Activated naive CD4-positive, alpha-beta T cell treated with anti-CD3 and anti-CD28 coated beads, Interleukin-2, amount 50 U/mL, for 72 hours (primary cell): Measurements from ENCODE around the gene ST8SIA1. TPM values are rescaled to one million over a fixed set of nuclear protein-coding genes. Genes with fewer than 3 reads are reported as not detected.

Source experiments
- ATAC-seq, 2 donors: fragments of 150-1000 bp; cut with Tn5 transposase; 2 replicates each; pipeline ENCODE4 v1.10.0; 2021; ENCODE audit warnings: mild to moderate bottlenecking in 2 of 2, moderate library complexity in 2 of 2
- DNase-seq, 2 donors: peaks; one replicate each; pipeline ENCODE4 v3.0.0; 2021 to 2022; ENCODE audit warnings: low spot score in 2 of 2
- H3K27ac Mint-ChIP-seq, 2 donors: one replicate each; pipeline ENCODE4 v1.8.0; 2022; ENCODE audit warnings: mild to moderate bottlenecking in 2 of 2, mixed read lengths in 2 of 2
- H3K36me3 Mint-ChIP-seq, 2 donors: one replicate each; pipeline ENCODE4 v1.8.0; 2022; ENCODE audit warnings: mixed read lengths in 2 of 2
- H3K9me3 Mint-ChIP-seq, 2 donors: one replicate each; pipeline ENCODE4 v1.8.0; 2022; ENCODE audit warnings: mixed read lengths in 2 of 2
- total RNA-seq, 2 donors: library from RNA; stranded (reverse); gene quantifications; one replicate each; pipeline ENCODE4 v1.2.3, GENCODE V29; 2022

The ST8SIA1 gene
- total RNA-seq, 2 donors from 2014 or later: 1.7 TPM

DNA sequence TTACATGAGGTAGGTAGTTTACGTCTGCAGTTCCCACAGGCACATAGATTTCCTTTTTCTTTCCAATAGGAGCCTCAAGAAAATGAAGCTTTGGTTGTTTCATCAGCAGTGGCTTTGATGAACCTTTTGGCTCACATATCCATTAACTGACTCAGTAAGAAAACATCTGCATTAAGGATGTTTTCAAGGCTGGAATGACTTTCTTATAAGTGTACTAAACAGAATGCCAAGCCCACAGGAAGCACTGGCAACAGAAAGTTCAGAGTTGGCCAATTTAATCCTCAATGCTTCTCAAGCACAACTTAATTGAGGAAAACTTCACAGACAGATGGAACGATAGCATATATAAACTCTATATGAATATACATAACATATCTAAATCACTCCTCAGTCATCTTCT, 63.5 kb downstream of the ST8SIA1 start:
- Mint-ChIP-seq H3K36me3 (no peaks in the 10 kb centered on the region), H3K9me3 (peaks cover 0 to 6% of the 10 kb centered on the region in 2 donors), H3K27ac (no peak overlapping the region)
- no peak for DNase-seq
- no peak for ATAC-seq

DNA sequence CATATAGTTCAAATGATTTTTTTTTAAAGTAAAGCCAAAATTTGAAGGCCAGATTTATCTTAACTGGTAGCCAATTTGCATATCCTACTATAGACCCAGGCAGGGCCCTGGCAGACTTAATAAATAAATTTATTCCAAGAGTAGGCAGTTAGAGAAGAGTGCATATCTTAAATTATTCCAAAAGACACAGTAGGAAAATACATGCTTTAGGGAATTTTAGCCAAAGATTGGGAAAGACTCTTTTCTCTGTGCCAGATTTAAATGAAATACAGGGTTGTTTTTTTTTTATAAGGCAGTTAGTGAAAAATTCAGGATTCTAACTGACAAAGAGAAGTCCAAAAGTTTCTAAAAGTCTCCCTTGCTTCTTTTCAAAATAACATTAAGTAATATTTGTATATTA, 65.5 kb downstream of the ST8SIA1 start:
- DNase-seq: no peak
- ATAC-seq: no peak
- Mint-ChIP-seq H3K36me3 (no peaks in the 10 kb centered on the region), H3K9me3 (peaks cover 0 to 6% of the 10 kb centered on the region in 2 donors), H3K27ac (no peak overlapping the region)

DNA sequence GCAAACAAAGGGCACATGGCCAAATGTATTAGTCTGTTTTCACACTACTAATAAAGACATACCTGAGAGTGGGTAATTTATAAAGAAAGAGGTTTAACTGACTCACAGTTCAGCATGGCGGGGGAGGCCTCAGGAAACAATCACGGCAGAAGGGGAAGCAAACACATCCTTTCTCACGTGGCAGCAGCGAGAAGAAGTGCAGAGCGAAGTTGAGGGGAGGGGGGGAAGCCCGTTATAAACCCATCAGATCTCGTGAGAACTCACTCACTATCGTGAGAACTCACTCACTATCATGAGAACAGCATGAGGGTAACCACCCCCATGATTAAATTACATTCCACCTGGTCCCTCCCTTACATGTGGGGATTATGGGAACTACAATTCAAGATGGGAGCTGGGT, 66.1 kb downstream of the ST8SIA1 start:
- no peak for DNase-seq
- ATAC-seq: no peak

DNA sequence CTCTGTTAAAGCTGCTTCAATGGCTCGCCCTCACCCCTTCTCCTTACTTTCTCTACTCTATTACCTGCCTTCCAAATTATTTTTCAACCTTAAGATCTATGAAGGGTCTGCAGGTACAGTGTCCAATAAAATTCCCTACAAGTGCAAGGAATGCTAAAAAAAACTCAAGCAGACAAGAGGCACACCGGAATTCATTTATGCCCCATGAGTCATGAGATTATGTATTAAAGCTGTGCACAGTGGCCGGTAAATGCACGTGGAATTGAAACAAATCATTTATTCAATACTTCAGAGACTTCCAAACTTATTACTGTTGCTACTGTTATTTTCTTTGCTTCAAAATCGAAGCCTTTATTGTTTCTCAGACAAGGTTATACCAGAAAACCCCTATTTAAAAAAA, 68.4 kb downstream of the ST8SIA1 start:
- Mint-ChIP-seq H3K9me3 (peaks cover 0 to 6% of the 10 kb centered on the region in 2 donors), H3K36me3 (no peaks in the 10 kb centered on the region), H3K27ac (no peak overlapping the region)
- ATAC-seq (no peak), DNase-seq (no peak)

More for the DNA sequence above, 66.1 kb downstream of the ST8SIA1 start:
- H3K27ac Mint-ChIP-seq: no peak overlapping the region
- no peaks in the 10 kb centered on the region for H3K36me3 Mint-ChIP-seq
- peaks cover 0 to 6% of the 10 kb centered on the region in 2 donors for H3K9me3 Mint-ChIP-seq

DNA sequence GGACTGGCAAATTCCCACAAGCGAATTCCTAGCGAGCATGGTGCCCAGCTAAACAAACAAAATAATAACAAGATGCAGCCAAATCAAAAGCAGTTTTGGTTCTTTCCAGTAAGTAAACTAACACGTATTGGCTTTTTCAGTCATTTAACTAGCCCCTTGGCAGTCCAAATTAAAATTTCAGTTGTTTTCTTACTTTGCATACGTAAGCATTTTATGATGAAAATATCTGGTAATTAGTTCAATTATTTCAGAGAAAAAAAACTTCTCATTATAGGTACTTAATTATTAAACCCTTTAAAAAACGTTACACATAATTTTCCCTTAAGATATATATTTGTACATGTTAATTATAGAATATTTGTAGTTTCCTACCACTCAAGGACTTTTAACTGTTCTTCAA, 70.1 kb downstream of the ST8SIA1 start:
- H3K9me3 Mint-ChIP-seq: peaks cover 0 to 6% of the 10 kb centered on the region in 2 donors
- no peaks in the 10 kb centered on the region for H3K36me3 Mint-ChIP-seq
- DNase-seq (no peak), ATAC-seq (no peak)
- no peak overlapping the region for H3K27ac Mint-ChIP-seq

DNA sequence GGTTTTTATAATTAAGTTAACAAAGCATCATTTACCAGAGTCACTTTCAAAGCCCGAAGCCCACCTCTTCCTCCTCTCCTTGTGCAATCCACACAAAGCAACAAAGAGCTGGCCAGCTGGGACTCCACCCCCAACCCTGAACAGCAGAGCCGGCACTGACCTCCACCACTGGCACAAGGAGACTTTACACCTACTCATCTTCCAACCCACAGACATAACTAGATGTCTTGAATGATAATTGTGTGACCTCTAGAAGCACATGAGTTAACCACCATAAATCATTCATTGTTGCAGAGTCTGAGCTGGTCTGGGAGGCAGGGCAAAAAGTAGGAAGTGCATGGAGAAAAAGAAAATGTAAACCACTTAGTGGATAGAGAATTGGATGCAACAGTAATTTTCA, 72.2 kb downstream of the ST8SIA1 start:
- no peak overlapping the region for H3K27ac Mint-ChIP-seq
- ATAC-seq (no peak), DNase-seq (no peak)
- H3K36me3 Mint-ChIP-seq: no peaks in the 10 kb centered on the region
- H3K9me3 Mint-ChIP-seq: no peaks in the 10 kb centered on the region

DNA sequence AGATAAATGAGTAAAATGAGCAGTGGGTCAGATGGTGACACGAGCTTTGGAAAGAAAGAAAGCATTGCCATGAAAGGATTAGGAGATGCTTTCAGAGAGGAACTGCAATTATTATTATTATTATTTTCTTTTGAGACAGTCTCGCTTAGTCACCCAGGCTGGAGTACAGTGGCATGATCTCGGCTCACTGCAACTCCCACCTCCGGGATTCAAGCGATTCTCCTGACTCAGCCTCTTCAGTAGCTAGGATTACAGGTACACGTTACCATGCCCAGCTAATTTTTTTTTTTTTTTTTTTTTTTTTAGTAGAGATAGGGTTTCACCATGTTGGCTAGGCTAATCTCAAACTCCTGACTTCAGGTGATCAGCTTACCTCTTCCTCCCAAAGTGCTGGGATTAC, 77.4 kb downstream of the ST8SIA1 start:
- DNase-seq: no peak
- H3K9me3 Mint-ChIP-seq: no peaks in the 10 kb centered on the region
- ATAC-seq: no peak
- H3K36me3 Mint-ChIP-seq: no peaks in the 10 kb centered on the region
- no peak overlapping the region for H3K27ac Mint-ChIP-seq

DNA sequence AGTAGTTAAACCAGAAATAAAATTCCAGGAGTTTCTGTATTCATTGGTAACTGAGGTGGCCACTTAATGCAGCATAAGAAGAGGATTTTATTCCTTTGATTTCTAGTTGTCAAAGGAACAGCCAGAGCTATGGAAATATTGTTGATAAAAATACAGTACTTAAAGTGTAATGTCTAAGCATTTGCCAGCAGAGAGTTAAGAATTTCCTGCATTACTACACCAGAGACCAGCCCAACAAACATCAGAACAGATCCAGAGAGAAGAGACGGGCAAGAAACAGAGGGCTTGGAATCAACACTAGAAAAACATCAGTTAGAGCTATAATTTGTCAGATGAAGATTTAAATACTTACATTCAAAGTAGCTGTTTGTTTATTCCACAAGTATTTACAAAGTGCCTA, 77.9 kb downstream of the ST8SIA1 start:
- no peaks in the 10 kb centered on the region for H3K9me3 Mint-ChIP-seq
- H3K36me3 Mint-ChIP-seq: no peaks in the 10 kb centered on the region
- no peak for DNase-seq
- no peak for ATAC-seq
- peak overlapping the region in 1 of 2 donors; percentile 17 for H3K27ac Mint-ChIP-seq

DNA sequence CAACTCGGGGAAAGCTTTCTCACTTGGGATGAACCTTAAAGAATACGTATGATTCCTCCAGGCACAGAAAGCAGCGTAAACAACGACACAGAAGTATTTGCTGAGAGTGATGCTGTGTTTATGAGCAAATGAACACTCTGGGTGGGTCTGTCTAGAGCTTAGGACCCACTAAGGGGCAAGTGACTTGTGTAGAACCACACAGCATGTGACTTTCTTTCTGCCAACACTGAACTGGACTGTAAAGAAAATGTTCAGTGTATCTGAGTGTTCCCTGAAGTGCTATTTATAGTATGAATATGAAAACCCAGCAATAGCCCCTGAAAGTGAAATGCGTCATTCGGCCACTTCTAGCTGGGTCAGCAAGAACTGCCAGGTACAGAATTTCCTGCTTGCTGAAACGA, 78.5 kb downstream of the ST8SIA1 start:
- no peak overlapping the region for H3K27ac Mint-ChIP-seq
- DNase-seq (no peak), ATAC-seq (no peak)
- no peaks in the 10 kb centered on the region for H3K36me3 Mint-ChIP-seq
- H3K9me3 Mint-ChIP-seq: no peaks in the 10 kb centered on the region

DNA sequence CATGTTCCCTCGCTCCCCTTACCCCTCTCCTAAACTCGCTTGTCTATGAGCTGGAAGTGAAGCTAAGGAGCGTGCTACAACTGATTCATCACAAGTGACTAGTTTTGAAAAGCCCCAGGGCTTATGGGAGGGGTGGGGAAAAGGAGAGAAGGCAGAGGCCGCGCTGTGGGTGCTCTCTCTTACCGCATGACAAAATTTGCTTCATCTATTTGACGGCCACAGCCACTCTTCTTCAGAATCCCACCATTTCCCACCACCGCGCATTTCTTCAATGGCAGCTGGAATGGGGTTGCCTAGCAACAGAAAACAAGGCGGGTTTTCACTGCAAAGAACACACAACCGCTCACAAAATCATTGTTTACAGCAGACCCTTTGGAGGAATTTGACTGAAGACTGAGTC, 79.4 kb downstream of the ST8SIA1 start:
- DNase-seq: no peak
- H3K27ac Mint-ChIP-seq: no peak overlapping the region
- H3K36me3 Mint-ChIP-seq: no peaks in the 10 kb centered on the region
- no peaks in the 10 kb centered on the region for H3K9me3 Mint-ChIP-seq
- ATAC-seq: no peak

DNA sequence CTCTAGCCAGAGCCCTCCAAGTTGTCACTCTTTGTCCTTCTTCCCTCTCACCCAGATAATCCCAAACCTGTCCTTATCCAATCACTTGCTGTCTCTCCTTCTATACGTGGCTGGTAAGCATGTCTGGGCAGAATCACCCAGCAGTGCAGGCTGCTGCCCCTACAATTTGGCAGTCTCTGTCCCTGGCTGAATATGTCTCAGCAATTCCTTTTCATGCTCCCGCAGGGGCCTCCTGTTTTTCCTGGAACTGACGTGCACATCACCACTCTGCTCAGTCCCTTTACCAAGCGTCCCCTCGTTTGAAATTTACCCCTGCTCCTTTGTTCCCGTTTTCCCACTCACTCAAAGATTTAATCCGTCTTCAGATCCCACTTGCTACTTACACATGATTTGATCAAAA, 80.0 kb downstream of the ST8SIA1 start:
- Mint-ChIP-seq H3K27ac (no peak overlapping the region), H3K36me3 (no peaks in the 10 kb centered on the region), H3K9me3 (no peaks in the 10 kb centered on the region)
- DNase-seq (no peak), ATAC-seq (no peak)

DNA sequence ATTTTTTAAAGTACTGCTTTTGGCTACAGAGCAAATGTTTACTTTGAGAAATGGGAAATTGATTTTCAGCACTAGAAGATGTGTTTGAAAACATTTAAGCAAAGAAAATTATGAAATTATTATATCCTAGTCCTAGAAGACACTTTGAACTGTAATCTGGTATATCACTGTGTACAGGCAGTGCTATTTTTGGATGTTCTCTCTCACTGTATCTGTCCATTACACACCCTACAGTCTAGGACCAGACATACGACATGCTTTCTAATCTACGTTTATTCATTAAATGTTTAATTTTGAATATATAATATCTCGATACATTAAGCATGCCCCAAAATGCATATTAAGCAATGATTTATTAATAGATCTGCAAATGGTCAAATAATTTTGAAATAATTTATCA, 82.5 kb downstream of the ST8SIA1 start:
- H3K27ac Mint-ChIP-seq: no peak overlapping the region
- no peaks in the 10 kb centered on the region for H3K36me3 Mint-ChIP-seq
- ATAC-seq (no peak), DNase-seq (no peak)
- H3K9me3 Mint-ChIP-seq: no peaks in the 10 kb centered on the region

DNA sequence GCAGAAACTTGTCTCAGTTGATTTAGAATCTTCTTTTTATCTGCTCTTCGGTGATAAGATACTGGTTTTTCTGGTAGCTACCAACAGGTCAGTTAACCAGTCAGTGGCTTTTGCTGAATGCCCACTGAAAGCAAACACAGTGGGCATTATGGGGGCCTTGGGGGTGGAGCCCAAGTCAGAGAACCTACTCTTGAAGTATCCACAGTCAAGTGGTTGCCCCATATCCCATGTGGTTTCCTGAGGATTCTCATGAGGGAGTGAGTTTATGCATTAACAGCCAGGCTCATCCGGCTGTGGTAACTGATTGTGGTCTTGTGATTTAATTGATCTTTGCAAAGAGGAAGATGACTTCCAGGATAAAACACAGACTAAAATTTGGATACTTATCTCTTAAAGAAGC, 83.7 kb downstream of the ST8SIA1 start:
- no peaks in the 10 kb centered on the region for H3K36me3 Mint-ChIP-seq
- DNase-seq (no peak), ATAC-seq (no peak)
- H3K9me3 Mint-ChIP-seq: no peaks in the 10 kb centered on the region
- H3K27ac Mint-ChIP-seq: no peak overlapping the region

DNA sequence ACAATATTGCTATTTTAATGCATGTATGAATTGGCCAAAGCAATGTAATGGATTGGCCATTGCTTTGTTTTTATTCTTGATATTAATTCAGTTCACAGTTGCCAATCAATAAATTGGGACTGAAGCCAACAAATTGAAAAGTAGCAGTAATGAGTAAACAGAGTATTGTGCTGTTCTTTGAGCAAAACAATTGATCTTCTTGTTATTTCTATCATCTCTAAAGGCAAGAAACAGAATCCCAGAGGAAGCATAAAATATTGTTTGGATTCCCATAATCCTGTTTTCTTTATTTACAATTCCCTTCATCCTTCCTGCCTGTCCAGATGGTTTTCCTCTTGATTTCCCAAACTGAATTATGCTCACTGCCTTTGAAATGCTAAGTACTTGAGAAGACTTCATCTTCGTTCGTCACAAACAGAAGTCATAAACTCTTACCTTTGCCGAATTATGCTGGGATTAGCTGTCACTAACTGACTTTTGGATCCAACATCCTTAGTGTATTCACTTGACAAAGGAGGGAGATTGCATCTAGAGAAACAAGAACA, 85.9 kb downstream of the ST8SIA1 start:
- Mint-ChIP-seq H3K9me3 (no peaks in the 10 kb centered on the region), H3K36me3 (no peaks in the 10 kb centered on the region), H3K27ac (no peak overlapping the region)
- no peak for ATAC-seq
- DNase-seq: no peak

DNA sequence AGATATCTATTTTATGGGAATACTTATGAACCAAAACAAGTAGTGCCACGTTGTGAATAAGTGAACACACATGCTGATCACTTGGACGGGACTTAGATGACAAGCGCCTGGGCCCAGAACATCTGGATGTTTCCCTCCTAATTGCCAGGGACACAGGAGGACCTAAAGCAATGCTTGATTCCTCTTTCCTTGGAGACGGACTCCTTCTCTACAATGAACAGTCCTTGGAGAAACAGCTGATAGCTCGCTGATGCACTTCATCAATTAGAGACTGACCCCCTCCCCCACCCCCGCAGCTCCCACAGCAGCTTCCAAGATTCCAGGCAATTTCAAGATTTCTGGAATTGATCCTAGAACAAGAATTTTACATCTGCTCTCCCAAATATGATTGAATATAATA, 86.4 kb downstream of the ST8SIA1 start:
- Mint-ChIP-seq H3K9me3 (no peaks in the 10 kb centered on the region), H3K36me3 (no peaks in the 10 kb centered on the region), H3K27ac (no peak overlapping the region)
- DNase-seq: no peak
- ATAC-seq: no peak

DNA sequence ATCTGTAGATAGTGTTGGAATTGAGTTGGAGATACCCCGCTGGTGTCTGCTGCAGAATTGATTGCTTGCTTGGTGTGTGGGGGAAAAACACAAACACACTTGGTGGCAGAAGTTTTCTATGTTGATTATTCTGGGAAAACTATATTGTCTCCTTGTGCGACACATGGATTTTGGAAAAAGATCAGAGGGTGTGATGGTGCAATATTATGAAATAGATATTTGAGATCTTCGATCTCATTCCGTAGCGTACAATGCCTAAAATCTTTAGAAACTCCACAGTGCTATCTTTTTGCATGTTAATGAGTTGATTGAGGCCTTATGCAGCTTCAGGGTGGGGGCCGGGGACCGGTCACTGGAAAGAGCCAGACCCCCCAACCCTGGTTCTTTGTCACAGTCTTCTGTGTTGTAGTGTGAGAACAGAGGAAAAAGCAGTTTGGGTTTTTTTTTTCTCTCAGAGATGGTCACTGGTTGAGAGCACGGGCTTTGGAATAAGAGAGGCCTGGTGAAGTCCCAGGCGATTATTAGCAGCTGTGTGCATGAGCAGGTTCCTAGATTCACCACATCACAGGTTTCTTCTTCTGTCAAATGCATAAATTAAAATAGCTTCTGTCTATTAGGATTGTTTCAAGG, 88.2 kb downstream of the ST8SIA1 start:
- Mint-ChIP-seq H3K36me3 (no peaks in the 10 kb centered on the region), H3K27ac (no peak overlapping the region), H3K9me3 (no peaks in the 10 kb centered on the region)
- no peak for ATAC-seq
- DNase-seq: no peak

DNA sequence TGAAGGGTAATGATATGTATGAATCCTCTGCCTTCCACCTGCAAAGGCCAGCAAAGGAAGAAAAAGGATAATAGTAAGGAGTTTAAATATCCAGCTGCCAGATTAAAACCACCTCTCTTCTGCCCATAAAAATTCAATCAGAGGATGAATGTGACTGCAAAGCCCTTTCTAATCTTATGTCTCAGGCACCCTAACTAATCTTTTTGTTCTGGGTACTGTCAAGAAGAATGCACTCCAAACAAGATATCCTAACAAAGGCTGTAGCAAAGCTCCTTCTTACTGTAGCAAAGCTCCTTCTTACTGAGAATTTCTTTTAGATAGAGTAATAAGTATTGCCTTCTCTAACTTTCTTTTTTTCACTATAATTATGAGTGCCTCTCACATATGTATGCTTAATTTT, 91.8 kb downstream of the ST8SIA1 start:
- no peak for DNase-seq
- H3K36me3 Mint-ChIP-seq: no peaks in the 10 kb centered on the region
- H3K9me3 Mint-ChIP-seq: peaks cover 0 to 4% of the 10 kb centered on the region in 2 donors
- no peak for ATAC-seq
- no peak overlapping the region for H3K27ac Mint-ChIP-seq

DNA sequence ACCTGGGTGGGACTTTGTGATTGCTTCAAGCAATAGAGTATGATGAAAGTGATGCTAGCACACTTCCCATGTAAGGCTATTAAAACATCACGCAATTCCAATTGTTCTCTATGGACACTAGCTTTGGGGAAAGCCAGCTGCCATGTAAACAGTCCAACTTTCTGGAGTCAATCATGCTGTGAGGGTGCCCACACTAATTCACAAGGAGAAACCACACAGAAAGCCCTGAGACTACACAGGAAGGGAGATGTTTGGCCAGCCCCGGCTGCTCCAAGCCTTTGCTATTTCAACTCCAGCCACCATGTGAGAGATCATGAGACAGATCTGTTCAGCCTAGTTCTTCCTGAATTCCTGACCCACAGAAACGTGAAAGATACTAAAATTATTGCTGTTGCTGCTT, 96.3 kb downstream of the ST8SIA1 start:
- H3K36me3 Mint-ChIP-seq: no peaks in the 10 kb centered on the region
- ATAC-seq (no peak), DNase-seq (no peak)
- H3K27ac Mint-ChIP-seq: no peak overlapping the region
- H3K9me3 Mint-ChIP-seq: peaks cover 0 to 4% of the 10 kb centered on the region in 2 donors
